Embryonic facial prominence (tissue), 1 donor: ENCODE measurements around the gene SAFB2.
"Not testable (repeated sequence)": the region's sequence is repeated elsewhere in the genome, so short reads cannot be mapped to it uniquely, and the experiment has no call there.

ENCODE experiments used
- DNase-seq: peaks from one replicate; pipeline ENCODE4 v3.0.0-alpha.2; 2016; ENCODE audit errors: extremely low spot score

Gene SAFB2

GRCh38 chr19:5632657-5633056, 10.1 kb upstream of the SAFB2 start:
- no peak for DNase-seq

DNA sequence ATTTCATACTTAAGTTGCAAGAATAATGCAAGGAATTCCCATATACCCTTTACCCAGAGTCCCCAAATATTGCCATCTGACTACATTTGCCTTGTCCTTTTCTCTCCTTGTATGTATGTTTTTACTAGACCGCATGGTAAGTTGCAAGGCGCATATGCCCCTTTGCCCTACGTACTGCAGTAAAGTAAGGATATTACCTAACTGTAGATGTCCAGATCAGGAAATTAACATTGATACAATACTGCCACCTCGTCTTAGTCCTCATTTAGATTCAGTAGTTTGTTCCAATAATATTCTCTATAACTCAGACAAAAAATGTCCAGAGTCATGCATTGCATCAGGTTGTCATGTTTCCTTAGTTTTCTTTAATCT, 9.7 kb upstream of the SAFB2 start:
- DNase-seq, result no peak

- DNase-seq, result no peak
These were observed 9.1 kb upstream of the SAFB2 start for GRCh38 chr19:5631567-5632240.

GRCh38 chr19:5628919-5629481, 6.4 kb upstream of the SAFB2 start:
- DNase-seq, result no peak

DNA sequence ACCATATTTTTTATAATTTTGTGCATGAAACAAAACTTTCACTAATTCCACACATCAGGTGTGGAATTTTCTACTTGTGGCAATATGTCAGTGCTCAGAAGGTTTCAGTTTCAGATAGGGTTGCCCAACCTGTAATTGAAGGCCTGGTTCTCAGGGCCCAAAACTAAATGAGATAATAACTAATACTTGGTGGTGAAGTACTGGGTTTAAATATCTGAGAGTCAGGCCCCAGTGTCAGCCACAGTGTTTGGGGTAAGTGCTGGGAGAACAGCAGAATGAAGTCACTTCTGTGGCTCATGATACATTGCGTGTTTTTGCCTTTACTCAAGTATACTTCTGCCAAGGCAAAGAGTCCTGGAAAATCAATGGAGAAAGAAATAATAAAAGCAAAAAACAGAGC, 5.9 kb upstream of the SAFB2 start:
- no peak for DNase-seq

DNA sequence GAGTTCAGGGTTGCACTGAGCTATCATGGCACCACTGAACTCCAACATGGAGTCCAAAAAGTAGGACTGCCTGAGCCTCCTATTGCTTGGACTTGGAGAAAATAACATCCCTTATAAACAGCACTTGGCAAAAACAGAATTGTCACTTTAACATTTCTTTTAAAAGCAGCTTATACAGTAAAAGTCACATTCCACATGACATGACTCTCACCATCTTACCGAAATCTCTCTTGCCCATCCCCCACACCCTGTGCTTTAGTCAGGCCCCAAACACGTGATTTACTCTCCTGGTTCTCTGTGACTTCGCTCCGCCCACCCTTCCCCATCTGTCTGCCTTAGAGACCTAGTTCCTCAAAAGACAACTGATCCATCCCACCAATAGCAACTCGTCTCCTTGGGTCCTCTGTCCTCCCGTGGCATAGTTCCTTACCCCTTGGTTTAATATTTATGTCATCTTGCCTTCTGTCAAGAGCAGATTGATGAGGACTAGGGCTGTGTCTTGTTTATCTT, 4.9 kb upstream of the SAFB2 start:
- DNase-seq, result no peak

DNA sequence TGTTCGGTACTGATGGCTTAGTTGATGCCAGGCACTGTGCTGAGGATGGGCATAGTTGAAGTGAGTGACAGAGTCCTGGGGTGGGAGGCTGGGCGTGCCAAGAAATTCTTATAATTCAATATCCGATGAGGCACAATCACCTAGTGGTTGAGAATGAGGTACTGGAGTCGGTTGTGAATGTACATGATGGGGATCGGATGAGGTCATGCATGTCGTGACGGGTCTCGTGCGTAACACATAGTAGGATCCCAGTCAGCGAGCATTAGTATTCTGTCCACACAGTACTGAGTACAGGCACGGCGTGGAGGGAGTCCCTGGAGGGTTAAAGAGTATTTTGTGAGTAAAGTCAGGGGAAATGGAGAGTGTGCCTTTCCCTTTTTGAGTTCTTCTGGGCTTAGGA, 3.1 kb upstream of the SAFB2 start:
- no peak for DNase-seq

DNA sequence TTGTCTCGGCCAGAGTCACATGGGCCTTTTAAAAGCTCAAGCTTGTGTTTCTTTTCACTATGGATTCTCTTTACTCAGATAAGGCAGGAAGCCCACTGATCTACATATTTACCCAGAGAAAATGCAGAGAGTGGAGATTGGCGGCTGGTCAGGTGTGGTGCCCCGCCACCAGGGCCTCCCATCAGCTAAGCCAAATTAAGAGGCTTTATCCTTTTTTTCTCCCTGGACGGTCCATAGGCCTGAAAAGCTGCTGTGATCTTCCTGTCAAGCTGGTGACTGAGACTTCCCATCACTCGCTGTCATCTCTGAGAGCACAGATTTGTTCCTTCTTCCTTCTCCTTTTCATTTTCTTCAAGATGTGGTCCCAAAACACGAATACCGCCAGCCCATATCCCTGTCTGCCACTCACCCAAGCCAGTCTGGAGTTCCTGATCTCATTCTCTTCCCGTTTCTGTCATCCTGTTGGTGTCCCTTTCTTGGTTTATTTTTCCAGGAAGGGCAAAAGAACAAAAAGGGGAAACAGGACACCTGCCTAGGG, 2.2 kb upstream of the SAFB2 start:
- DNase-seq, result no peak

- DNase-seq, result no peak
These were observed 1.6 kb upstream of the SAFB2 start for GRCh38 chr19:5624018-5624663.

DNA sequence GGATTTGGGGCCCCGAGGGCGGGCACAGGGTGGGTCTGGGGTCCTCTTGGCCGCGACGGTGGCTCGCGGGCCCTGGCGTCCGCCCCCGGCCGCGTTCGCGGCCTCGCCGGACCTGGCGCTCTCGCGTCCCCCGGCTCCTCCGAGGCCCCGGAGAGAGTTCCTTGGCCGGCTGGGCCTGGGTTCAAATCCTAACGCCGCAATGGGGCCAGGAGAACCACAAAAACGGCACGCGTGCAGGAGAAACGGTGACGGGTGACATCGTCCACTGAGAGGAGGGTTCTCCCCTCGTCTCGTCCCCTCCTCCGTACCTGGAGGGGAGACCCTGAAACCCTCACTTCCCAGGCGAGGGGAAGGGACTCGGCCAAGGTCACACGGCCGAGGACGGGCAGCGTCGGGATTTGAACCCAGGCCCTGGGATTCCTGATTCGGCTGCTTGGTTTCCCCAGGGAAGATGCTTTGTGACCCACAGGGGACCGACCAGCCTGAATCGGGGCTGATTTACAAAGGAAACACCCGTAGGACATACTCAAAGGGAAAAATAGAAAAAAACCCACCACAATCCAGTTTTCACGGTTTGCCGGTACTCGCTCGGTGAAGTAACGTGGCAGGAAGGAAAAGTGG, 931 bp upstream of the SAFB2 start:
- DNase-seq, result no peak

- no peak for DNase-seq
These were observed 571 bp downstream of the SAFB2 start for GRCh38 chr19:5621945-5622464.

DNA sequence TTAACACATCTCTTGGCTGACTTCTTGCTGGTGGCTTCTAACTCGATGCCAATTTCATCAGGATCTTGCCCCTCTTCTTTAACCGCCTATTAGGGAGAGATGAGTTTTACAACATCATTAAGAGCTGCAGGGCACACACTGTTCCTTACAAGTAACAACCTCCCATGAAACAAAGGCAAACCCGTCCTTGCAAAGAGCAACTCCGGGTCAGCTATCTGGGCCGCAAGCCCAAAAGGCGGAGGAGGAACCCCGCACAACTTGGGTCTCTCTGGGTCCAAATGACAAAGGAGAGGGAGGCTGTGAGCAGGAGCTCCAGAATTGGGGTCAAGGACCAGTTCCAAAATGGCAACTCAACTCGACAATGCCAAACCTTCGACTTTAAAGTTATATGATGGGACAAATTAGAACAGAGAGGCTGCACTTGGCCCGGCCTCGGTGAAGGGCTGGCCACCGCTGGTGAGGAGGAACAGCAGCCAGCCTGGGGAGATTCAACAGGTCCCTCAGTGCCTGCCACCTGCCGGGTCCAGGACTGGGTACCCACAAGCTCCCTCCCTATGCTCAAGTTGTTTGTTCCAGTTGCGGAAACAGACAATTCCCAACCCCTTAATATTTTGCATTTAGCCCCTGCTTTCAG, 1.1 kb downstream of the SAFB2 start:
- DNase-seq, result no peak

DNA sequence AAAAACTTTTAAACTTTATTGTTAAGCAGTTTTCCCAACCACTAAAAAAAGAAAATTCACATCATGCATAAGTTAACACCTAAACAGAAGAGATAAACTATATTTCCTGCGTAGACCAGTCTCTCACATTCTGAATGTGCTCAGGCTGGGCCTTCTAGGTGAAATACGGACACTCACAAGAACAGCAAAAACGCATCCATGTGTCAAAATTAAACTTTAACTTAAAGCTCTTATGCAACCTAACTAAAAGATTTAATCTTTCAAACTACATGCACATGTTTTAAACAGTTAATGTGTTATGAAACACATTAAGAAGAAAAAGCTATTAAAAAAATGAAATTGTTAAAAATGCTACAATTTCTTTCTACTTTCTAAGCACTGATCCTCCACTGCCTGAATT, 2.6 kb downstream of the SAFB2 start:
- DNase-seq, result no peak

- DNase-seq, result no peak
These were observed 4.0 kb downstream of the SAFB2 start for GRCh38 chr19:5618591-5618990.

- DNase-seq, result no peak
These were observed 5.5 kb downstream of the SAFB2 start for GRCh38 chr19:5617080-5617479.

DNA sequence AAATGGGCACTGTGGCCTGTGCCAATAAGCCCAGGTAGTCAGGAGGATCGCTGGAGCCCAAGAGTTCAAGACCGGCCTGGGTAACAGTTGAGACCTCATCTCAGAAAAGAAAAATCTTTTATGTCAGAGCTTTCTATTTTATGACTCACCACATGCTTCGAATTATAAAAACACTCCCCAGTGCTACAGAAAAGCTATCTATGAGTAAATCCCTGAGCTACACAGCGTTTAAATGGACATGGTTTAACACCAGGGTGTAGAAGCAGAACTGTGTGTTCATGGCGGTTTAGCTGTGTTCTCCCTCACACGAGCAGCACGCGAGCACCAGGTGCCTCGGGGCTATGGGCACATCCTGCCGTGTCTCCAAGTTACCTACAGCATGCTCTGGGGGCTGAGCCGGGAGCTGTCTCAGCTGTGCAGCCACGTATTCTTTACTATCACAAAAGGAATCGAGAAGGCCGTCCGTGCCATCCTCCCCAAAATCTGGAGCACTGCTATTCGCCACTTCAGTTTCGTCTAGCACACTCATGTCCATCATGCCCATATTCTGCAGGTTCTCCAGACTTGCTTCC, 6.7 kb downstream of the SAFB2 start:
- no peak for DNase-seq

GRCh38 chr19:5612891-5613865, 9.4 kb downstream of the SAFB2 start:
- DNase-seq, result no peak

DNA sequence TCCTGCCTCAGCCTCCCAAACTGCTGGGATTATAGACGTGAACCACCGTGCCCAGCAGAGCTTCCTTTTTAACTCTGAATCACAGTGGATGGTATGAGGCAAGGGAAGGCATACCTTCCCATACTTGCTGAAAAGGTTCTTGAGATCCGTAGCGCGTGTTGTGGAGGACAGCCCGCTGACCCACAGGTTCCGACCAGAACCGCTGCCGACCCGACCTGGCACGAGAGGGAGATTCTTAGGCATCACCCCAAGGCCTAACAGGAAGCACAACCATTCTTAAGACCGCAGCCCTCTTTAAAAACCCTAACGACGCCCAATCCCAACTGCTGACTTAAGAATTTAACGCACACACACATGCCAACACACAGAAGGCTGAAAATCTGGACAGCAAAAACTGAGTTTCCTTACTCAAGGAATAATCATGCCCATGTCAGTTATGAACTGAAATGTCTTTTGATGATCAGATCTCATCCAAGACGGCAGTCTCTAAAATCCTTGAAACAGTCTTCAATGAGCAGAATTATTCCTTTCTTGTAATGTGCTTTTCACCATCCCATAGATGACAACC, 12.6 kb downstream of the SAFB2 start:
- no peak for DNase-seq

DNA sequence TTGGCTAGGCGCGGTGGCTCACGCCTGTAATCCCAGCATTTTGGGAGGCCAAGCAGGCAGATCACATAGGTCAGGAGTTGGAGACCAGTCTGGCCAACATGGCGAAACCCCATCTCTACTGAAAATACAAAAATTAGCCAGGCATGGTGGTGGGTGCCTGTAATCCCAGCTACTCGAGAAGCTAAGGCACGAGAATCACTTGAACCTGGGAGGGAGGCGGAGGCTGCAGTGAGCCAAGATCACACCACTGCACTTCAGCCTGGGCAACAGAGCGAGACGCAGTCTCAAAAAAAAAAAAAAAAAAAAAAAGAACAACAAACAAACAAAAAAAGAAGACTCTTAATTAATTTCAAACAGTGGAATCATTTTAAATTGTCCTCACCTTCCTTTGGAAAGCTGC, 13.8 kb downstream of the SAFB2 start:
- DNase-seq, result not testable (repeated sequence)

- no peak for DNase-seq
These were observed 14.3 kb downstream of the SAFB2 start for GRCh38 chr19:5608291-5608690.
